ENCODE data around the gene MAB21L4.

MAB21L4 gene

GRCh38 chr2:240911641-240912265 lies 15.8 kb upstream of the MAB21L4 start:
- no peak for DNase-seq (ENCODE audit: low spot score)

- DNase-seq (ENCODE audit: low spot score), result no peak
These were observed 13.4 kb upstream of the MAB21L4 start for GRCh38 chr2:240909216-240909974.

- DNase-seq (ENCODE audit: low spot score), result no peak
These were observed 11.1 kb upstream of the MAB21L4 start for GRCh38 chr2:240906911-240907590.

- no peak for DNase-seq (ENCODE audit: low spot score)
These were observed 10.4 kb upstream of the MAB21L4 start, which contains the start of gene CROCC2 for GRCh38 chr2:240906141-240906910. TSS of gene CROCC2 (plus strand) at chr2:240906336. CDS start at chr2:240906514, 178 bp downstream.

GRCh38 chr2:240905176-240905781 lies 9.3 kb upstream of the MAB21L4 start:
- no peak for DNase-seq (ENCODE audit: low spot score)

- DNase-seq (ENCODE audit: low spot score), result no peak
These were observed 8.5 kb upstream of the MAB21L4 start for GRCh38 chr2:240904216-240905175.

- DNase-seq (ENCODE audit: low spot score), result no peak
These were observed 7.5 kb upstream of the MAB21L4 start for GRCh38 chr2:240903191-240904060.

- no peak for DNase-seq (ENCODE audit: low spot score)
These were observed 6.7 kb upstream of the MAB21L4 start for GRCh38 chr2:240902615-240903041.

GRCh38 chr2:240901986-240902614 lies 6.1 kb upstream of the MAB21L4 start:
- no peak for DNase-seq (ENCODE audit: low spot score)

GRCh38 chr2:240900141-240900860 lies 4.3 kb upstream of the MAB21L4 start:
- no peak for DNase-seq (ENCODE audit: low spot score)

- no peak for DNase-seq (ENCODE audit: low spot score)
These were observed 3.5 kb upstream of the MAB21L4 start for GRCh38 chr2:240899468-240899865.

- DNase-seq (ENCODE audit: low spot score), result no peak
These were observed 2.9 kb upstream of the MAB21L4 start for GRCh38 chr2:240898731-240899467.

- no peak for DNase-seq (ENCODE audit: low spot score)
These were observed 2.3 kb upstream of the MAB21L4 start for GRCh38 chr2:240898108-240898730.

GRCh38 chr2:240896871-240897692 lies 1.1 kb upstream of the MAB21L4 start:
- DNase-seq (ENCODE audit: low spot score), result no peak

- no peak for DNase-seq (ENCODE audit: low spot score)
These were observed 438 bp upstream of the MAB21L4 start for GRCh38 chr2:240896394-240896793.

GRCh38 chr2:240894836-240895558 lies 959 bp downstream of the MAB21L4 start:
- DNase-seq (ENCODE audit: low spot score), result no peak
